CD4-positive, alpha-beta T cell treated with Interleukin-17A for 4 hours (primary cell): ENCODE data around the gene EZH2.

Source experiments
- DNase-seq: peaks from one replicate; pipeline ENCODE4 v3.0.0-alpha.2; 2020; ENCODE audit warnings: mixed read lengths

Gene EZH2

DNA sequence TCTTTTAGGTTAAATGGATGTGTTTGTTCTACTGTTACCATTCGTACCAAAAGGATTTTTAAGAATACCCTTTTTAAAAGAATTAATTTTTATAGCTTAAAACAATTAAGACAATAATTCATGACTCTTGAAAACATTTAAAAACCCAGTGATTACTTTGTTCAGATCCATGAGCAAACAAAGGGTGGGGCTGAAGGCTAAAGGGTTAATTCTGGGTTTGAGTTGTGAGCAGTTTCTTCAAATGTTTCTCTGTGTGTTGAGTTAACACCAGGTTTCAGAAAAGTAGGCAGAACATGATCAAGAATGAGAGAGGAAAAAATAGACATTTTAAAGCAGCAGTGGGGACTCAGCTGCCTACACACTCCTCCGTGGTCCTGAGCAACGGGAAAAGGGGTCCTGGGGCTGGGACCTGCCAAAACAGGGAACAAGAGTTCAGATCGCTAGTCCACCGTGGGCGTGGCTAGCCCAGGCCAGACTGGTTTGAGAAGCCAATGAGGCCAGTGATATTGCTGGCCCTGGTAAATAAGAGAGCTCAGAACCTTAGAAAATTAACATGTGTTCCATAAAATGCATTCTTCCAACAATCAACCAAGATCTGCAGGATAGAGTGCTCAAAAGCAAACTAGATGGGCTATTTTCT lies 14.9 kb upstream of the EZH2 start:
- DNase-seq: no peak

DNA sequence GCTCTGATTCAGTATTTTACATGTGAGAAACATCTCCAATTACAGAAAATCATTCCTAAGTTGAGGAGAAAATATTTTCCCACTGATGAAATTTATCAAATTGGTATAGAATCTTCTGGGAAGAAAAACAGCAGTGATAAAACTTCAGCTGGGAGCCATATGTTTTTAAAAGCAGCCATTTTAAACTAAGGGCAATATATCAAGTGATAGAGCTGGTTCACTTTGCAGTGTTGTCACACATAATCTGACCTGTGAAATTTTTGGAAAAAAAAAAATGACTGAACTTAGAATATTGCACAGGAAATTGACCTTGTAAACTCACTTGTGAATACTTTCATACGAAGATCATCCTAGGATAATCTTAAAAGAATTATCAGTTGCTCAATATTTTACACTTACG lies 10.5 kb upstream of the EZH2 start:
- DNase-seq: no peak

DNA sequence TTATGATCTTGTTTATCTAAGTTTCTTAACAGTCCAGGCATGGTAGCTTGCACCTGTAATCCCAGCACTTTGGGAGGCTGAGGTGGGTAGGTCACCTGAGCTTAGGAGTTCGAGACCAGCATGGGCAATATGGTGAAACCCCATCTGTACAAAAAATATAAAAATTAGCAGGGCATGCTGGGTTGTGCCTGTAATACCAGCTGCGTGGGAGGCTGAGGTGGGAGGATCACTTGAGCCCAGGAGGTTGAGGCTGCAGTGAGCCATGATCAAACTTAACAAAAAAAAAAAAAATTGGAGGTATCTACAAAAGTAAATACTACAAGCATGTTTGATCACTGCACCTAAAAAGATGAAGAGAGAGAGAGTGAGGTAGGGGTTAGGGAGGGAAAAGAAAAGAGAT lies 9.0 kb upstream of the EZH2 start:
- DNase-seq: no peak

DNA sequence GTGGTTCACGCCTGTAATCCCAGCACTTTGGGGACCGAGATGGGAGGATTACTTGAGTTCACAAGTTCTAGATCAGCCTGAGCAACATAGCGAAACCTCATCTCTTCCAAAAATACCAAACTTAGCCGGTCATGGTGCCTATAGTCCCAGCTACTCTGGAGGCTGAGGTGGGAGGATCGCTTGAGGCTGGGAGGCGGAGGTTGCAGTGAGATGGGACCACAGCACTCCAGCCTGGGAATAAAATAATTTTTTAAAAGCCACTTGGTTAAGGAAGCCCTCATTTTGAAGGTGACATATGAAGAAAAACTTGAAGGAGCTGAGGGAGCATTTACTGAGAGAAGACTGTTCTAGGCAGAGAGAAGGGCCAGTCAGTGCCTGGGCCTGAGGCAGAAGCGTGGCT lies 4.2 kb upstream of the EZH2 start:
- DNase-seq: no peak

DNA sequence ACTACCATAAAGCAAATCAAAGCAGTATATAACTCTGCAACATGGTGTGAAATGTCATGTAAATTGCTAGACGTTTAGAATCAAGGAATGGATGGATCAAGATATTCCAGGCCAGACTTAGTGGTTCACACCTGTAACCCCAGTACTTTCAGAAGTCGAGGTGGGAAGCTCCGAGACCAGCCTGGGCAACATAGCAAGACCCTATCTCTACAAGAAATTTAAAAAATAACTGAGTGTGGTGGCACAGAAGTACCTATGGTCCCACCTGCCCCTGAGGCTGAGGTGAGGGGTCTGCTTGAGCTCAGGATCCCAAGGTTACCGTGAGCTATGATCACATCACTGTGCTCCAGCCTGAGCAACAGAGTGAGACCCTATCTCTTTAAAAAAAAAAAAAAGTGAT lies 2.8 kb upstream of the EZH2 start:
- DNase-seq: no peak

DNA sequence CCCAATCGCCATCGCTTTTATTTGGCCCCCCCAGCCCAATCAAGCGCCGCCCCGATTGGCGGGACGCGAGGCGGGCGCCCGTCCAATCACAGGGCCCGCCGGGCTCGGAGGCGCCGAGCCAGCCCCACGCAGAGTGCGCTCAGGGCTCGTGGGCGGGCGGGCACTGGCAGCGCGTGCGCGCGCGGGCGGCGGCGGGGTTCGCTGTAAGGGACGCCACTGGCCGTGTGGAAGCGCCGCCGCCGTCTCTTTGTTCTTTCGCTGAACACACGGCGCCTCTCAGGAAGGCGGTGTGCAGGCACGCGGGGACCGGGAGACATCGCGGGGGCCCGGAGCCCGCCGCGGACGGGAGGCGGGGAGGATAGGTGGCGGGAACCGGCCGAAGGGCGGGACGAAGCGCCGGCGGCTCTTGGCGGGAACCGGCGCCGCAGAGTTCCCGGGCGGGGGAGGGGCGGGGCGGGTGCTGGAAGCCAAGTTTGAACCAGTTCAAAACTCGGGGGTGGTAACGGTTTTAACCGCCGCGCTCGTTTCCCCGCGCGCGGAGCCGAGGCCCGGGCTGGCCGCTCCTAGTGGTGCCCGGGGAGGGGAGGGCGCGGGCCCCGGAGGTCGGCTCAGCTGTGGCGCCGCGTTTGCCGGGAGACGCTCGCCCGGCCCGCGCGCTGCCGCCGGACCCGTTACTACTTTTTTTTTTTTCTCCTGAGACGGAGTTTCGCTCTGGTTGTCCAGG lies 370 bp upstream of the EZH2 start:
- DNase-seq: peak; percentile 94

DNA sequence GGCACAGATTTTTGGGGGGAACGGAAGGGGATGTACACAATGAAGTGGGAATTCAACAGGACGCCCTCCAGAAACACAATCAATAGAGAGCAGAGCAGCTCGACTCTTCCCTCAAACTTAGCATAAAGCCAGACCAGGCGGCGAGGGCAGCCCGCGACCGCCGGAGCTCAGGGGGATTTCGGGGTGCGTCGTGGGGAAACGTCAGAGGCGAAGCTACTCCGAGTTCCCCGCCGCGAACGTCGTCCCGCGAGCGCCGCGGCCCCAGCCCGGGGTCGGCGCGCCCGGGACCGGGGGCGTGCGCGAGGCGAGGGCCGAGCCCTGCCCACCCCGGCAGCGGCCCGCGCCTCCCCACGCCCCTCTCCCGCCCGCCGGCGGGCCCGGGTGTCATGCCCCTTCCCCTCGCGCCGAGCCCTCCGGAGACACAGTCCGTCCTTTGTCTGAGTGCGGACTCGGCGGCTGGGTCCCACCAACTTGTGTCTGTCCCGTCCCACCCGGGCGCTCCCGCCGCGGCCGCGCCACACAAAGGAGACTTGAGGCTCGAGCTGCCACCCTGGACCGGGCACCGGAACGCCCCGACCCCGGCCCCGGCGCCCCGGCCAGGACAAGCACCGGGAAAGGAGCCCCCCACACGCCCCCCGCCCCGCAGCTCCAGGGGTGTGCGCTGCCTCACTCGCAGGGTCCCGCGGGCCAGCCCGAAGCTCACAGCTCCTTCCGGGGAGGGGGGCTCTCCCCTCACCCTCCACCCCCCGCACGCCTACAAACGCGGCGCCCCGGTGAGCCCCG lies 634 bp downstream of the EZH2 start:
- DNase-seq: peak; percentile 53

DNA sequence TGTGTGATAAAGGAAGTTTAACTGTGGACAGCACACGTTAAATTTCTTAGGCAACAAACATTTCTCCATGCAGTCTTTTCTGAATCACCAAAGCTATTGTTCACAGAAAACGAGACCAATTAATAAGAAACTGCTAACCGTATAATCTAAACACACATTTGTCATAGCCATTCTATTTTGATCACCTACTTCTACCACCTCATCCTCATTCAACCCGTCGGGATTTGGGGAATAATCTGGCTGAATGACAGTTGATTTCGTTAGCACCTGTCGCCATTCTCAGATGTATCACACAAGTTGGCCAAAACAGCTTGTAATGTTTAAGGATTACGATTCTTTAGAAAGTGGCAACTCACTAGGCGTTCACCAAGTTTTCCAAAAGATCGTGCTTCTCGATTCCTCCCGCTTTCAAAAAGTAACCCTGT lies 1.2 kb downstream of the EZH2 start:
- peak; percentile 3 for DNase-seq

DNA sequence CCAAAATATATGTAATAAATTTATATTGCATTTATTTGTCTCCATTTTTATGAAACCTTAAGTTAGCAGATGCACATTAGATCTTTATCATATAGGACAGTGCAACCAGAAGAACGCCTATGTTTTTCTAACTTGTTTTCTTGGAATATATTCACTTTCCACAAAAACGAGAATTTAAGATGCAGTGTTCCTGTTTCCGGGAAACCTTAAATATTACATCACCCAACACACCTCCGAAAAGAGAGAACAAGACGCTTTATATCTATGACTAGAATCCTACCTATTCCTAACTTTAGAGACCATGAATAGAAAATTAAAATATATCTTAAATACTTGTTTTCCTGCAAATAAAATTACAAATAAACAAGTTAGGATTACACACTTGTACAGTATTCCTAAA lies 1.9 kb downstream of the EZH2 start:
- no peak for DNase-seq

DNA sequence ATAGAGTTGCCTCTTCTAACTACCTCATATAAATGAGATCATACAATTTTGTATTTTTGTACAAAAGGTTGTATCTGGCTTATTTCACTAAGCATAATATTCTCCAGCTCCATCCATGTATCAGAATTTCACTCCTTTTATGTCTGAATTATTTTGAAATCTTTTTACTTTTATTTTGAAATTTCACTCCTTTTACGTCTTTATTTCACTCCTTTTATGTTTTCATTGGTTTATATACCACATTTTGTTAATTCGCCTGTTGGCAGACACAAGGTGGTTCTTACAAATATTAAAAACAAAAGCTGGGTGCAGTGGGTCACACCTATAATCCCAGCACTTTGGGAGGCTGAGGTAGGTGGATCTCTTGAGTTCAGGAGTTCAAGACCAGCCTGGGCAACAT lies 5.8 kb downstream of the EZH2 start:
- no peak for DNase-seq

DNA sequence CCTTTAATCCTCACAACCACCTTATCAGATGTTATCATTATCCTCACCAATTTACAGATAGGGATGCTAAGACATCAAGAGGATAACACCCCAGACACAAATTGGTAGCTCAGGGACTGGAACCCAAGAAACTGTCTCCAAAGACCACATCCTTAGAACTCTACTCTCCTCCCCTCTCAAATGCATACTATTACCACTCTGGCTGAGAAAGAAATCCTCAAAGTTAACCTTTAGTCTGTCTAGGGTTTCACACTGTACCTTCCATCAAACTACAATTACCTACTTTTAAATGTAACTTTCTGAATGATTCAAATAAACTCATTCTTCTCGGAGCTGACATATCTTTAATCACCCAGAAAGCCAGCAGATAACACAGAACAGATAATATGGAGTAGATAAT lies 6.6 kb downstream of the EZH2 start:
- DNase-seq: no peak

DNA sequence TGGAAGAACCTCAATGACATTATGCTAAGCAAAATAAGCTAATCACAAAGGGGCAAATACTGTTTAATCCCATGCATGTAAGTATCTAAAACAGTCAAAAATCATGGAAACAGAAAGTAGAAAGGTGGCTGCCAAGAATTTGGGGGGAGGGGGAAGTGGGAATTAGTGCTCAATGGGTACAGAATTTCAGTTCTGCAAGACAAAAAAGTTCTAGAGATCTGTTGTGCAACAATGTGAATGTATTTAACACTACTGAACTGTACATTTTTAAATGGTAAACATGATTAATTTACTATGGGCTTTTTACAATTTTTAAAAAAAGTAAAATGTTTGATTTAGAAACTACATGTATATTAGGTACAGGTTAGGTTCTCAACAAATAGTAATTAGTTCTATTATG lies 11.9 kb downstream of the EZH2 start:
- DNase-seq: no peak

DNA sequence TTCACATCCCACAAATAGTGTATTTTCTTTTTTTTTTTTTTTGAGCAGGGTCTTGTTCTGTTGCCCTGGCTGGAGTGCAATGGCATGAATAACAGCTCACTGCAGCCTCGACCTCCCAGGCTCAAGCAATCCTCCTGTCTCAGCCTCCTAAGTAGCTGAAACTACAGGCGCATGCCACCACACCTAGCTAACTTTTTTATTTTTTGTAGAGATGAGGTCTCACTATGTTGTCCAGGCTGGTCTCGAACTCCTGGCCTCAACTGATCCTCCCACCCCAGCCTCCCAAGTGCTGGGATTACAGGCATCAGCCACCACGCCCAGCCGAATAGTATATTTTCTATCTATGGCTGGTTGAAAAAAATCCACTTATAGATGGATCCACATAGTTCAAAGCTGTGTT lies 12.5 kb downstream of the EZH2 start:
- DNase-seq: no peak

DNA sequence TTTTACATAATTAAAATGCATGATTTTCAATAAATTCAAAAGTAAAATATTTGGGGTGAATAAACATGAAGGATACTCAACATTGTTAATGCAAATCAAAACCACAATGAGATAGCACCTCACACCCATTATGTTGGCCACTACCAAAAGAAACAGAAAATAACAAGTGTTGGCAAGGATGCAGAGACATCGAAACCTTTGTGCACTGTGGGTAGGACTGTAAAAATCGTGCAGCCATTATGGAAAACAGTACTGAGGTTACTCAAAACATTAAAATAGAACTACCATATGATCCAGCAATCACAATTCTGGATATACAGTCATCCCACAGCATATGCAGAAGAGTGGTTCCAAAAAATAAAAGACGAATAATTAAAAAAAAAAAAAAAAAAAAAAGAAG lies 13.1 kb downstream of the EZH2 start:
- DNase-seq: no peak

DNA sequence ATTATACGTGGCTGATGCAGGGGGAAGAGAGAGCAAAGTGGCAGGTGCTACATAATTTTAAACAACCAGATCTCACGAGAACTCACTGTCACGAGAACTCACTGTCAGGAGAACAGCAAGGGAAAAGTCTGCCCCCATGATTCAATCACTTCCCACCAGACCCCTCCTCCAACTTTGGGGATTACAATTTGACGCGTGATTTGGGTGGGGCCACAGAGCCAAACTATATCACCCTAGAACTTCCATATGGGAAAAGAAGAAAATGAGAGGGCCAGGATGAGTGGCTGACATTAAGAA lies 15.8 kb downstream of the EZH2 start:
- DNase-seq: no peak

DNA sequence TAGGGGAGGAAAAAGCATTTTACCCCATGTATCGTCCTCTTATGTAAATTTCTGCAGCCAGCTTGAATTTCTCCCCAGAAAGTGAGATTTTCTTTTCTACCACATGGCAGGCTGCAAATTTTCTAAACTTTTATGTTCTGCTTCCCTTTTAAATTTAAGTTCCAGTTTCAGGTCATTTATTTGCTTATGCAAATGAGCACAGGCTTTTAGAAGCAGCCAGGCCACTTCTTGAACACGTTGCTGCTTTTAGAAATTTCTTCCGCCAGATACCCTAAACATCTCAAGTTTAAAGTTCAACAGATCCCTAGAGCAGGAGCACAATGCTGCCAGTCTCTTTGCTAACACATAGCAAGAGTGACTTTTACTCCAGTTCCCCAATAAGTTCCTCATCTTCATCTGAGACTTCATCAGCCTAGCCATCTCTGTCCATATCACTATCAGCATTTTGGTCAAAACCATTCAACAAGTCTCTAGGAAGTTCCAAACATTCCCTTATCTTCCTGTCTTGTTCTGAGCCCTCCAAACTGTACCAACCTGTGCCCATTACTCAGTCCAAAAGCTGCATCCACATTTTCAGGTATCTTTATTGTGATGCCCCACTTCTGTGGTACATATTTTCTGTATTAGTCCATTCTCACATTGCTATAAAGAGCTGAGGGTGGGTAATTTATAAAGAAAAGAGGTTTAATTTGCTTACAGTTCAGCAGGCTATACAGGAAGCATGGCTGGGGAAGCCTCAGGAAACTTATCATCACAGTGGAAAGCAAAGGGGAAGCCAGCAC lies 16.3 kb downstream of the EZH2 start:
- no peak for DNase-seq

DNA sequence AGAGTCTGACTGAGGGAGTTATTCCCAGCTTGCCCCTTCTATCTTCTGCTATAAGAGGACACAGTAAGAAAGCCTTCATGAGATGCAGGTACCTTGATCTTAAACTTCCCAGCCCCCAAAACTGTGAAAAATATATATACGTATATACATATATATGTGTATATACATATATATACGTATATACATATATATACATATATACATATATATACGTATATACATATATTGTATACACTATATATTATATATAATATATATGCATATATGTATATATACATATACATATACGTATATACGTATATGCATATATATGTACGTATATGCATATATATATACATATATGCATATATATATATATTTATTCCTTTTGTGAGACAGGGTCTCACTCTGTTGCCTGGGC lies 17.7 kb downstream of the EZH2 start:
- DNase-seq: no peak

DNA sequence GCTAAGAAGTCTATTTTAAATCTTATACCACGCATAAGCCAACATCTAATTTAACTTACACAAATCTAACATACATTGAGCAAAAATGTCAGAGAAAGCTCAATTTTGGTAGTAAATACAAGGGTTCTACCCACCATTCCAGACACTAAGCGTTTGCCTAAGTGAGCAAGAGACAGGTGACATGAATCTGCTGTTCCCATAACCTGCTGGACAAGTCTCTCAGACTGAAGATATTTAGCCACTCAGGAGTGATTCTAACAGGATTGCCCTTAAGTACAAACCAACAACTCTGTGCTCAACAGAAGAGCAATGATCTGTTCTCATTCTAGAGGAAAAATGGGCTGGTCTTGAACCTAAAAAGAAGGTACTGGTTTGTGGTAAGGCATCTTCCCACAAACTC lies 18.8 kb downstream of the EZH2 start:
- DNase-seq: no peak

DNA sequence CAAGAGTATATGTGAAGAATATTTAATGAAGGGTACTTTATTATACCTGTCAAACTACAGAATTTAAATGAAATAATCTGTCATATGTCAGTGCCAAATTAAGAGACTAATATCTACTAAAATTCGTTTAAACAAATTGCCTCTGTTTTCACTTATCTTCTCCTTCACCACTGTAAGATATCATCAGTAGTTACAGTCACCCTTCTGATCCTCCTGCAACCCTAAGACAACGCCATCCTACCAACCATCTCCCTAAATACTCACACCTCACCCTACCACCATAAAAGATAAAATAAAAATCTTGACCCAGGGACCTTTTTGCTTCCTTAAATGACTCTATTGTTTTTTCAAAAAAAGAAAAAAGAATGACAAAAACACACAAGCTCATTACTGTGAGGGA lies 20.8 kb downstream of the EZH2 start:
- no peak for DNase-seq

DNA sequence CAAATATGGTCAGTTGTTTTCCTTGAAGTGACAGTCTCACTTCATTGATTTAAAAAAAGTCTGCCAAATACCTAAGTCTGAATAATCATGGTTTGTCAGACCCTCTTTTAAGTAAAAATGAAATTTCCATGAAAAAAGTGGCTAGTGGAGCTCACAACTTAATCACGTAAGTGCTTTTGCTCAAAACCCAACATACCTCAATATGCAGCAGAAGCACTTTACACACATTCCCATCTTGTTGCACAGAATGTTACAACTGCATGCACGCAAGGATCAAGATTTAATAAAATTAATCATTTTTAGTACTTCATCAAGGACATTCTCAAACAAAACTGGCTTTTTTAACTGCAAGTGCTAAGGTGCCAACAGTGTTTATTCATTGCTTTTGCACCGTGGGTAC lies 21.6 kb downstream of the EZH2 start:
- DNase-seq: no peak

DNA sequence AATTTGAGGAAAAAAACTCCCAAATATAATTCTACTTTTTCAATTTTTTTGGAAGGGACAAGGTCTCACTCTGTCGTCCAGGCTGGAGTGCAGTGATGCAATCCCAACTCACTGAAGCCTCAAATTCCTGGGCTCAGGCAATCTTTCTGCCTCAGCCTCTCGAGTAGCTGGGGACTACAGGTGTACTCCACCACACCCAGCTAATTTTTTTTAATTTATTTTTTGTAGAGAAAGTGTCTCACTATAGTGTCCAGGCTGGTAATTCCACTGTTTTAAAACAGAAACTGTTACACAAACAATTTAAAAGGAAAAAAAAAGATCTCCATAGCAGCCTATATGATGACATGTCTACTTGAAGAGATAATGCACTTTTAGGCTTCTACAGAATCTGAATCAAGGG lies 25.6 kb downstream of the EZH2 start:
- DNase-seq: no peak

DNA sequence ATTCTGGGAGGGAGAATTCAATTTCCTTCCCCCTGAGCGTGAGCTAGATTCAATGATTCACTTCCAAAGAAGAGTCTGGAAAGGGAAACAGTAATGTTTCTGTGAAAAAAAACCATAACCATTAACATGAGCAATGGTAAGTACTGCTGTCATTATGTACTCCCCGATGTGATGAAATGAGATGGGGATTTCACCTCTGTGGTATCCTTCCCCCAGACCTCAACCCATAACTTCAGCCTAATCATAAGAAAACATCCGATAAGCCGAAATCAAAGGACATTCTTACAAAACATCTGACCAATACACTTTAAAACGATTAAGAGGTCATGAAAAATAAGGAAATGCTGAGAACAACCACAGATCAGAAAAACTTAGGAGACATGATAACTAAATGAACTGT lies 27.2 kb downstream of the EZH2 start:
- no peak for DNase-seq

DNA sequence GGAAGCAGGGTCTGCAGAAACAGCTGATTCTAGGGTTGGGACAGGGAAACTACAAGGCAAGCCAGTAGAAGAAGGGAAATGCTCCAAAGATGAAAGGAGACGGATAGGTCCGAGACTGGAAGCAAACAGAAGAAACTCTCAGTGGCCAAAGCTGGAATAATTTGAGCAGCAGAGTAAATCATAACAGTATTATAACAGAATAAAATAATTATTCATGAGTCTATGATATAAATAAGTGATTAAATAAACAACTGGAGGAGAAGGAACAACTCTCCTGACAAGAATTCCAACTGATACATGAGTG lies 27.6 kb downstream of the EZH2 start:
- no peak for DNase-seq

DNA sequence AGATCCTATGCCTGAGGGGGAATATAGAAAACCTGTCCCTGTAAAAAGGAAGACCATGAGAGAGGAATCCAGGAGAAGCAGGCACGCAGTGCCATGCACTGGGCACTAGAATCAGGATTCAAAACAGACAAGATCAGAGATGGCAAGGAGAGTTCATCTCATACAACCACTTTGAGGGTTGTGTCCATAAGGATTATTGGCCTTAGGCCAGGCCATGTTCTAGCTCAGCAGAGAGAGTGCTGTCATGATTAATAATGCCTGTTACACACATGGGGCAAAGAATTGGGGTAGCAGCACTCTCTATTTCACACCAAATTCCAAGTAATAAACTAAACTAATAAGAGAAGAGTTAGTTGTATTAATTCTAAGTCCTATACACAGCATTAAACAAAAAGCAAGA lies 29.1 kb downstream of the EZH2 start:
- DNase-seq: no peak
